Endothelial cell of umbilical vein (primary cell): ENCODE measurements around the gene NEXN. TPM values are rescaled to one million over a fixed set of nuclear protein-coding genes. Genes with fewer than 3 reads are reported as not detected.

Source experiments
- BruUV-seq: library from RNA; stranded (reverse); fragments of 400-500 nt; replicated peaks from 2 replicates; lab custom pipeline; 2021; lab: Mats Ljungman, UMichigan
- CTCF ChIA-PET: fragments of 300-600, 350-600 bp; sonication (Branson Sonifier 250); formaldehyde crosslinking; loops from one replicate; lab custom pipeline; 2021; ENCODE audit warnings: antibody characterized with exemption, inconsistent platforms; lab: Charles Lee
- POLR2A ChIA-PET: fragments of 300-600, 350-600 bp; sonication (Branson Sonifier 250); formaldehyde crosslinking; loops from one replicate; lab custom pipeline; 2021; ENCODE audit warnings: antibody characterized with exemption, inconsistent platforms; lab: Charles Lee
- DNase-seq: peaks from one replicate; pipeline ENCODE4 v3.0.0-alpha.2; 2011; ENCODE audit warnings: low read depth, low spot score
- FAIRE-seq: peaks from 2 replicates; lab custom pipeline; 2011; peaks lifted over from hg19 to GRCh38; lab: Jason Lieb, UNC
- H2AFZ ChIP-seq: 2 replicates; pipeline ENCODE4 v1.6.0; 2012; ENCODE audit warnings: low read depth, low read length, control low read depth, inconsistent platforms
- H3K27ac ChIP-seq: 2 replicates; pipeline ENCODE4 v1.5.1; 2011; ENCODE audit warnings: low read depth, mild to moderate bottlenecking, control low read depth, low read length, moderate library complexity; ENCODE audit not compliant: insufficient read depth
- H3K27me3 ChIP-seq, 2 experiments: 2 replicates each; pipeline versions ENCODE4 v1.6.0 to v1.6.1; 2011; ENCODE audit warnings: low read length in 2 of 2, mixed read lengths in 1 of 2; ENCODE audit not compliant: control insufficient read depth in 2 of 2, insufficient read depth in 2 of 2
- H3K36me3 ChIP-seq, 2 experiments: 2 replicates in 1 of 2; 3 replicates in 1 of 2; pipeline ENCODE4 v1.5.1; 2011; ENCODE audit warnings: low read length in 2 of 2, mild to moderate bottlenecking in 1 of 2, moderate library complexity in 1 of 2; ENCODE audit not compliant: control insufficient read depth in 2 of 2, insufficient read depth in 2 of 2; ENCODE audit errors: extremely low read depth in 1 of 2
- H3K4me1 ChIP-seq: 3 replicates; pipeline ENCODE4 v1.5.1; 2011; ENCODE audit warnings: mild to moderate bottlenecking, low read length; ENCODE audit not compliant: control insufficient read depth, insufficient read depth; ENCODE audit errors: extremely low read depth
- H3K4me2 ChIP-seq: 2 replicates; pipeline ENCODE4 v1.6.1; 2011; ENCODE audit warnings: low read length, control low read depth, mixed read lengths; ENCODE audit not compliant: insufficient read depth
- H3K4me3 ChIP-seq, 3 experiments: fragments of 200-600 bp in 1 of 3; sonication (generic), shearing (Covaris generic) in 1 of 3; replicated peaks in 1 of 3; 2 replicates each; pipeline ENCODE4 v1.5.1; 2011 to 2016; ENCODE audit warnings: control low read depth in 3 of 3, low read length in 3 of 3, mild to moderate bottlenecking in 2 of 3, inconsistent platforms in 1 of 3, low read depth in 1 of 3, moderate library complexity in 1 of 3; ENCODE audit not compliant: insufficient read depth in 1 of 3
- H3K79me2 ChIP-seq: 2 replicates; pipeline ENCODE4 v1.6.0; 2012; ENCODE audit warnings: low read length, inconsistent platforms; ENCODE audit not compliant: control insufficient read depth, insufficient read depth
- H3K9ac ChIP-seq: replicated peaks from 2 replicates; pipeline ENCODE3; 2011; ENCODE audit warnings: low read length, control low read depth; ENCODE audit not compliant: insufficient read depth; ENCODE audit errors: extremely low read depth
- H3K9me1 ChIP-seq: replicated peaks from 3 replicates; pipeline ENCODE4 v1.6.0; 2011; ENCODE audit warnings: mild to moderate bottlenecking, low read length; ENCODE audit not compliant: control insufficient read depth, insufficient read depth; ENCODE audit errors: extremely low read depth
- H3K9me3 ChIP-seq: replicated peaks from 2 replicates; pipeline ENCODE4 v1.5.1; 2012; ENCODE audit warnings: low read length, inconsistent platforms; ENCODE audit not compliant: control insufficient read depth, insufficient read depth
- H4K20me1 ChIP-seq: replicated peaks from 2 replicates; pipeline ENCODE3; 2011; ENCODE audit warnings: mild to moderate bottlenecking, low read length; ENCODE audit not compliant: control insufficient read depth, insufficient read depth; ENCODE audit errors: extremely low read depth
- EZH2 ChIP-seq: IDR thresholded peaks from 2 replicates; pipeline ENCODE4 v1.6.1; 2012; ENCODE audit warnings: borderline replicate concordance, low read depth, mild to moderate bottlenecking, moderate library complexity, low read length, inconsistent platforms; ENCODE audit not compliant: severe bottlenecking
- FOS ChIP-seq: IDR thresholded peaks from 2 replicates; pipeline ENCODE4 v1.6.1; 2011; ENCODE audit warnings: mild to moderate bottlenecking, low read length, moderate library complexity, borderline replicate concordance; ENCODE audit not compliant: insufficient read depth
- GATA2 ChIP-seq: IDR thresholded peaks from 2 replicates; pipeline ENCODE4 v1.7.0; 2011; ENCODE audit warnings: low read depth, mild to moderate bottlenecking, moderate library complexity, mixed read lengths, low read length; ENCODE audit not compliant: insufficient read length, insufficient read depth
- JUN ChIP-seq: IDR thresholded peaks from 2 replicates; pipeline ENCODE4 v1.6.1; 2011; ENCODE audit warnings: borderline replicate concordance, low read depth; ENCODE audit not compliant: insufficient read length, insufficient read depth
- POLR2A ChIP-seq: IDR thresholded peaks from 2 replicates; pipeline ENCODE4 v1.6.1; 2012; ENCODE audit warnings: low read depth, mild to moderate bottlenecking, control low read depth, low read length
- POLR2AphosphoS5 ChIP-seq: IDR thresholded peaks from 2 replicates; pipeline ENCODE4 v1.6.1; 2012; ENCODE audit warnings: low read depth, mild to moderate bottlenecking, control low read depth, low read length, moderate library complexity; ENCODE audit not compliant: insufficient read depth
- dilution Hi-C: fragments of 300-500 bp; cut with MboI; formaldehyde crosslinking; loops from one replicate; pipeline ENCODE4 v1.15.0; 2019; ENCODE audit warnings: low sequenced_read_pairs; ENCODE audit not compliant: extremely low pct_ligation_motif_present
- intact Hi-C: fragments of 100-400 bp; cut with micrococcal nuclease; formaldehyde crosslinking; loops from one replicate; pipeline ENCODE4 v1.10.0; 2022
- polyA plus RNA-seq, 4 experiments: library from polyadenylated mRNA; depleted of rRNA in 3 of 4; stranded (reverse) in 3 of 4; unstranded in 1 of 4; fragments of >200 nt; gene quantifications; 2 replicates each; pipeline versions ENCODE4 v1.2.1 to v1.2.3, GENCODE V29; 2011 to 2012; ENCODE audit warnings: missing spikeins in 1 of 4
- total RNA-seq: library from RNA; stranded (reverse); gene quantifications from 2 replicates; pipeline ENCODE4 v1.2.3, GENCODE V29; 2021
- TF ChIP-seq, protein P1 (sequence below), 2 donors: IDR thresholded peaks; 1 replicate in 1 of 2; 2 replicates in 1 of 2; pipeline ENCODE4 v1.5.1; 2011; ENCODE audit warnings: low read length in 2 of 2, mild to moderate bottlenecking in 2 of 2, moderate library complexity in 2 of 2, control low read depth in 1 of 2, inconsistent platforms in 1 of 2, low read depth in 1 of 2; ENCODE audit not compliant: insufficient read depth in 1 of 2; ENCODE audit errors: extremely low read depth in 1 of 2

Gene NEXN
- total and polyA plus RNA-seq, 2 donors (not counting 3 experiments of a cell fraction or from before 2014, with no cell fraction given) = 1.0 to 11.7 TPM

DNA sequence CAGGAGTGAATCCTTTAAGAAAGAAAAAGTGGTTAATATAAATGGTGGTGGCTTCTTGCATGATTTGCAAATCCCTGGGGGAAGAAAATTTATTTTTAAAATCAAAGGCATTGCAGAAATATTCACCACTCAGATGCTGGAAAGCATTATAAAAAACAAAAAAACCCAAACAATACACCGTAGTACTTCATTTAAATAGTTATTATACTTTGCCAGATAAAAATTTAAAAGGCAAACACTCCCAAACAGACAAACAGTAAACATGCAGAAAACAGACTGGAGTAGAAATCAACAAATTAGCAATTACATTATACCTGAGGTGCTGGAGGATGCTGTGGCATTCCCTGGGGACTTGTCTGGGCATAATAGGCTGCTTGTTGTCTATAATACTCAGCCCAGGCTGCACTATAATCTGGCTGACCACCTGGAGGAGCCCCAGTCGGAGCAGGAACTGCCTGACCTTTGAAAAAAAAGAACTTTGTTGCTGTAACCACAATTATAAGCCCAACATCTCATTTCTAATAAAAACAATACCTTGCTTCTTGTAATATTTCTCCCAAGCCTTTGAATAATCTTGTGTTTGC is 60.5 kb downstream of the NEXN start:
- dilution Hi-C loops (no loop called here), intact Hi-C loops (loop anchor here (1.0 kb wide), 1 partner anchor 165 kb away; no protein-coding TSS in a partner anchor)
- H3K27me3 ChIP-seq = no peaks in the 10 kb centered on the region
- TF ChIP-seq JUN = no peak
- TF ChIP-seq FOS = no peak
- TF ChIP-seq GATA2 = no peak
- no peak for TF ChIP-seq EZH2
- no peak for TF ChIP-seq POLR2AphosphoS5
- TF ChIP-seq, protein P1, sequence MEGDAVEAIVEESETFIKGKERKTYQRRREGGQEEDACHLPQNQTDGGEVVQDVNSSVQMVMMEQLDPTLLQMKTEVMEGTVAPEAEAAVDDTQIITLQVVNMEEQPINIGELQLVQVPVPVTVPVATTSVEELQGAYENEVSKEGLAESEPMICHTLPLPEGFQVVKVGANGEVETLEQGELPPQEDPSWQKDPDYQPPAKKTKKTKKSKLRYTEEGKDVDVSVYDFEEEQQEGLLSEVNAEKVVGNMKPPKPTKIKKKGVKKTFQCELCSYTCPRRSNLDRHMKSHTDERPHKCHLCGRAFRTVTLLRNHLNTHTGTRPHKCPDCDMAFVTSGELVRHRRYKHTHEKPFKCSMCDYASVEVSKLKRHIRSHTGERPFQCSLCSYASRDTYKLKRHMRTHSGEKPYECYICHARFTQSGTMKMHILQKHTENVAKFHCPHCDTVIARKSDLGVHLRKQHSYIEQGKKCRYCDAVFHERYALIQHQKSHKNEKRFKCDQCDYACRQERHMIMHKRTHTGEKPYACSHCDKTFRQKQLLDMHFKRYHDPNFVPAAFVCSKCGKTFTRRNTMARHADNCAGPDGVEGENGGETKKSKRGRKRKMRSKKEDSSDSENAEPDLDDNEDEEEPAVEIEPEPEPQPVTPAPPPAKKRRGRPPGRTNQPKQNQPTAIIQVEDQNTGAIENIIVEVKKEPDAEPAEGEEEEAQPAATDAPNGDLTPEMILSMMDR (IDR thresholded peaks at IDR 0.05; ENCODE audit: extremely low read depth in 1 of 2, insufficient read depth in 1 of 2, low read depth in 1 of 2, low read length in 2 of 2) = peak; percentile 18 to 30
- TF ChIP-seq POLR2A = peak; percentile 34
- peaks cover 15 to 56% of the 10 kb centered on the region in 2 experiments for H3K36me3 ChIP-seq
- H3K79me2 ChIP-seq = peaks cover 43% of the 10 kb centered on the region
- H3K9ac ChIP-seq = no peak overlapping the region
- no peak overlapping the region for H2AFZ ChIP-seq
- FAIRE-seq (no peak), DNase-seq (peak; percentile 74)
- peaks cover 7% of the 10 kb centered on the region for H4K20me1 ChIP-seq
- no peaks in the 10 kb centered on the region for H3K9me3 ChIP-seq
- H3K4me3 ChIP-seq = peak overlapping the region in 1 of 3 experiments; percentile 28
- H3K4me1 ChIP-seq = peaks cover 15% of the 10 kb centered on the region
- H3K27ac ChIP-seq = peak overlapping the region; percentile 18
- no peaks in the 10 kb centered on the region for H3K9me1 ChIP-seq
- ChIA-PET POLR2A (no interaction called here), CTCF (interaction anchor here (0.6 to 4.2 kb wide), 3 partner anchors 12 to 165 kb away, joined by 3 to 21 read pairs (median 3); no protein-coding TSS in a partner anchor)
- BruUV-seq = TSS peak; percentile 50
- H3K4me2 ChIP-seq = no peak overlapping the region
